Upper lobe of left lung (tissue), 4 donors: ENCODE measurements around the gene SFMBT2.

Source experiments
- CTCF ChIP-seq, 6 experiments: fragments of 450-650 bp in 4 of 6; fragments of 200-600 bp in 2 of 6; sonication (generic) in 2 of 6; IDR thresholded peaks; one replicate each; pipeline ENCODE4 v1.5.1; 2016 to 2019; ENCODE audit warnings: antibody characterized with exemption in 6 of 6
- EP300 ChIP-seq, 4 donors: sonication (generic); formaldehyde crosslinking; IDR thresholded peaks; one replicate each; pipeline ENCODE4 v1.5.1; 2017; ENCODE audit warnings: antibody characterized with exemption in 4 of 4, control low read depth in 2 of 4
- POLR2A ChIP-seq, 4 donors: fragments of 450-650 bp; IDR thresholded peaks; one replicate each; pipeline ENCODE4 v1.5.1; 2016 to 2017; ENCODE audit warnings: antibody characterized with exemption in 4 of 4, mild to moderate bottlenecking in 2 of 4
- POLR2AphosphoS5 ChIP-seq, 2 donors: sonication (generic); formaldehyde crosslinking; IDR thresholded peaks; one replicate each; pipeline ENCODE4 v1.5.1; 2017; ENCODE audit warnings: antibody characterized with exemption in 2 of 2

DNA sequence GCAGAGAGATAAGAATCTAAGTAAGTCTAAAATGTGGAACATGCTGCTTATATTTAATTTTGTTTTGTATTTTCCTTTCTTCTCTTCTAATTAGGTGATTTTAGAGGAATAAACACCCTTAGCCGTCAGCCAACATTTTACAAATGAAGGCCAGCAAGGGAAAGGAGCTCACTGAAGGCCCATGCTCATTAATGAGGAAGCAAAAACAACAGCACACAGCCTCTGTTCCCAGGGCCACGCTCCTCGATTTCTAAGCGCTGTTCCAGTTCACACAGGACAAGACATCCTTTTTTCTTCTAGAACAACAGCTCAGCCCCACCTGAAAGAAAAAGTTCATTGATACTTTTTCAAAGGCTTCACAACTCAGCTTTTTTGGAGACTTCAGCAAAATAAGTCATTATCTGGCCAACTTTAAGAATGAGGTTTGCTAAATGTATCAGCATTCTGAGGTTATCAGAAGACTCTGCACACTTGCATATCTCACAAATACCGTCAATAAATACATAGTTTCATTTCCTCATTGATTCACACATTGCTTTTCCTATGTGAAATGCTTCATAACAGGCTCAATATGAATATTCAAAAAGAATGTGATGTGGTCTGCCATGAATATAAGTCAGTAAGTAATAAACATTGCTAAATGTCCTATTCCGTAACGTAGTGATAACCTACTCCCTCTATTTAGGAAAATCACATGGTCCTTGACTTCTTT is 34.8 kb upstream of the SFMBT2 start:
- TF ChIP-seq POLR2A (IDR thresholded peaks at IDR 0.05) (no peak), CTCF (IDR thresholded peaks at IDR 0.05) (no peak), POLR2AphosphoS5 (IDR thresholded peaks at IDR 0.05) (no peak), EP300 (IDR thresholded peaks at IDR 0.05) (no peak)
